Ectodermal cell (in vitro differentiated cells): ENCODE results near the gene SUSD6.
"Not testable (repeated sequence)": the region's sequence is repeated elsewhere in the genome, so short reads cannot be mapped to it uniquely, and the experiment has no call there.

Source experiments
- H3K27ac ChIP-seq: 2 replicates; pipeline ENCODE4 v1.7.0; 2013; ENCODE audit warnings: mild to moderate bottlenecking, low read depth, low read length; ENCODE audit not compliant: insufficient read depth, poor library complexity, severe bottlenecking
- H3K27me3 ChIP-seq: 2 replicates; pipeline ENCODE4 v1.7.0; 2013; ENCODE audit warnings: mild to moderate bottlenecking, low read length; ENCODE audit not compliant: insufficient read depth, control insufficient read depth, poor library complexity, severe bottlenecking
- H3K36me3 ChIP-seq: one replicate; pipeline ENCODE4 v1.7.0; 2013; ENCODE audit warnings: low read length; ENCODE audit not compliant: control insufficient read depth, insufficient read depth
- H3K4me1 ChIP-seq: one replicate; pipeline ENCODE4 v1.7.0; 2013; ENCODE audit warnings: low read length; ENCODE audit not compliant: control insufficient read depth, insufficient read depth
- H3K4me3 ChIP-seq: 2 replicates; pipeline ENCODE4 v1.7.0; 2013; ENCODE audit warnings: low read depth, low read length, control low read depth; ENCODE audit not compliant: insufficient read depth
- H3K9me3 ChIP-seq: 2 replicates; pipeline ENCODE4 v1.7.0; 2013; ENCODE audit warnings: mild to moderate bottlenecking, low read length, moderate library complexity; ENCODE audit not compliant: control insufficient read depth
- WGBS, 2 experiments: methylation state at CpG; one replicate each; pipeline ENCODE4 v1.1.7; 2013; ENCODE audit warnings: missing lambda C conversion rate in 2 of 2; 5-methylcytosine and 5-hydroxymethylcytosine counted together

The SUSD6 gene

DNA sequence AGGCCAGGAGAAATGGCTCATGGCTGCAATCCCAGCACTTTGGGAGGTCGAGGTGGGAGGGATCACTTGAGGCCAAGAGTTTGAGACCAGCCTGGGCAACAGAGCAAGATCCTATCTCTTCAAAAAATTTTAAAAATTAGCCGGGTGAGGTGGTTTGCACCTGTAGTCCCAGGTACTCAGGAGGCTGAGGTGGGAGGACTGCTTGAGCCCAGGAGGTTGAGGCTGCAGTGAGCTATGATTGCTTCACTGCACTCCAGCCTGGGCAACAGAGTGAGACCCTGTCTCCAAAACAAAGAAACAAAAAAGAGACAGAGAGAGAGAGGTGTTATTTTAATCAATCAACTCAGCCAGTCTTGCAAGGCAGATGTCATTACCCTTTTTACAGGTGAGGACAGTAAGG lies 107.2 kb downstream of the SUSD6 start:
- H3K4me1 ChIP-seq = peaks cover 28% of the 10 kb centered on the region
- H3K36me3 ChIP-seq, H3K9me3 ChIP-seq, H3K4me3 ChIP-seq, H3K27me3 ChIP-seq, H3K27ac ChIP-seq: not testable (repeated sequence)
- 92 to 94% methylated on average over 2 of the region's 2 CpGs for WGBS, 2 experiments

DNA sequence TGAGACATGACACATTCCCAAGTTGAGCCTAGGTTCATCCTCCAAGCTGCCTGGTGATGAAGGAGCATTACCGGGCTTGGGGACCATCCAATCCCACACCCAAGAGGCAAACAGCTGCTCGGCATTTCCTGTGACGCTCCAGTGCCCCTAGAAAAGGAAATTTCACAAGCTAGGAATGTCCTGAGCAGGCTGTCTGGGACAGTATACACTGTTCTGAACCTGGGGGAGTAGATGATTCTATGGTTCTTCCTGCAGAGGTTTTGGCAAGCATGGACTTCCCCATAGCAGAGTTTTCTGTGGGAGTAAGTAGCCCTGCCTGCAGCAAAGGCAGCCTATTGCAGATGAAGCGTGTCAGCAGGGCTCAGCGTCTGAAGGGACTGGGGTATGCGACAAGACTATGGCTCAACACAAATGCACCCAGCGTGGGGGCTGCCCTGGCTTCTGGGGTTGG lies 108.1 kb downstream of the SUSD6 start:
- peaks cover 19% of the 10 kb centered on the region for H3K4me1 ChIP-seq
- H3K36me3 ChIP-seq = no peaks in the 10 kb centered on the region
- H3K27me3 ChIP-seq = no peaks in the 10 kb centered on the region
- no peak overlapping the region for H3K27ac ChIP-seq
- H3K9me3 ChIP-seq = no peaks in the 10 kb centered on the region
- no peak overlapping the region for H3K4me3 ChIP-seq
- 47 to 49% methylated on average over 7 of the region's 7 CpGs for WGBS, 2 experiments

GRCh38 chr14:69720912-69721311 lies 109.5 kb downstream of the SUSD6 start:
- Histone ChIP-seq H3K36me3 (no peaks in the 10 kb centered on the region), H3K4me1 (peaks cover 16% of the 10 kb centered on the region), H3K9me3 (no peaks in the 10 kb centered on the region), H3K4me3 (no peak overlapping the region), H3K27ac (no peak overlapping the region), H3K27me3 (peaks cover 3% of the 10 kb centered on the region)
- 81 to 84% methylated on average over 4 of the region's 4 CpGs for WGBS, 2 experiments

GRCh38 chr14:69726761-69727511 lies 115.5 kb downstream of the SUSD6 start:
- 22 to 24% methylated on average over 51 of the region's 51 CpGs for WGBS, 2 experiments
- H3K27ac ChIP-seq = no peak overlapping the region
- peak overlapping the region; percentile 29 for H3K4me3 ChIP-seq
- peaks cover 13% of the 10 kb centered on the region for H3K27me3 ChIP-seq
- no peaks in the 10 kb centered on the region for H3K9me3 ChIP-seq
- H3K4me1 ChIP-seq = no peaks in the 10 kb centered on the region
- H3K36me3 ChIP-seq = no peaks in the 10 kb centered on the region

DNA sequence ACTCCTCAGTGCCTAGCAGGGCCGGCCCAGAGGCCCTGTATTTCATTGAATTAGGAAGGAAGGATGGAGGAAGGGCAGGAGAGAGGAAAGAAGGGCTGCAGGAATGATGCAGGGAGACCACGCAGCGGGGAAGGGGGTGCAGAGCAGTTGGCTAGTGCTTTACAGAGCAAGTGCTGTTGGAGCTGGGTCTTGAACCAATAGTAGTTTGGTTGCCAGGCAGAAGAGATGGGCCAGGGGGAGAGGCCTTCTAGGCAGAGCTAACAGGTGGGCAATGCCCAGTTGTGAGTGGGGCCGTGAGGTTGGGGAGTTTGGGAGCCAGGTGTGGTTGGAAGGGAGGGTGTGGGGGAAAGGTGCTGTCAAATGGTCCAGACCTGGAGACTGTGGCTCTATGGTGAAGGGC lies 116.5 kb downstream of the SUSD6 start:
- H3K9me3 ChIP-seq = no peaks in the 10 kb centered on the region
- peaks cover 13% of the 10 kb centered on the region for H3K27me3 ChIP-seq
- no peak overlapping the region for H3K4me3 ChIP-seq
- H3K27ac ChIP-seq = no peak overlapping the region
- 91 to 97% methylated on average over 4 of the region's 4 CpGs for WGBS, 2 experiments
- H3K4me1 ChIP-seq = no peaks in the 10 kb centered on the region
- H3K36me3 ChIP-seq = no peaks in the 10 kb centered on the region

- not testable (repeated sequence) for H3K27me3 ChIP-seq, H3K27ac ChIP-seq, H3K9me3 ChIP-seq, H3K4me3 ChIP-seq, H3K4me1 ChIP-seq, H3K36me3 ChIP-seq
- 83 to 89% methylated on average over 8 of the region's 8 CpGs for WGBS, 2 experiments
These were observed 120.7 kb downstream of the SUSD6 start for GRCh38 chr14:69731919-69732598.

DNA sequence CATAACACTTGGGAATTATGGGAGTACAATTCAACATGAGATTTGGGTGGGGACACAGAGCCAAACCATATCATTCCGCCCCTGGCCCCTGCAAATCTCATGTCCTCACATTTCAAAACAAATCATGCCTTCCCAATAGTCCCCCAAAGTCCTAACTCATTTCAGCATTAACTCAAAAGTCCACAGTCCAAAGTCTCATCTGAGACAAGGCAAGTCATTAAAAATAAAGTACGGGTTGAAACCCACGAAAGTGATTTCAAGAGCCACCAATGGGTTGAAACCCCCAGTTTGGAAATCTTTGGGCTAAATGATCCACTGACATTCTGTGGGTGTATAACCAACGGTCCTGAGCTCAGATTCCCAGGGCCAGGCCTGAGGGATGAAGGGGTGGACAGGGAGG lies 125.0 kb downstream of the SUSD6 start:
- H3K27ac ChIP-seq, H3K4me1 ChIP-seq, H3K4me3 ChIP-seq, H3K36me3 ChIP-seq, H3K27me3 ChIP-seq, H3K9me3 ChIP-seq: not testable (repeated sequence)
- WGBS, 2 experiments = 88 to 95% methylated on average over 4 of the region's 4 CpGs

- Histone ChIP-seq H3K4me3 (no peak overlapping the region), H3K36me3 (no peaks in the 10 kb centered on the region), H3K27ac (no peak overlapping the region), H3K4me1 (no peaks in the 10 kb centered on the region), H3K9me3 (no peaks in the 10 kb centered on the region), H3K27me3 (no peaks in the 10 kb centered on the region)
- WGBS, 2 experiments = 94 to 100% methylated on average over 1 of the region's 1 CpG
These were observed 129.7 kb downstream of the SUSD6 start for GRCh38 chr14:69741055-69741454.

- H3K36me3 ChIP-seq = no peaks in the 10 kb centered on the region
- no peaks in the 10 kb centered on the region for H3K27me3 ChIP-seq
- H3K4me1 ChIP-seq = no peaks in the 10 kb centered on the region
- no peaks in the 10 kb centered on the region for H3K9me3 ChIP-seq
- 88 to 90% methylated on average over 1 of the region's 1 CpG for WGBS, 2 experiments
- H3K27ac ChIP-seq = no peak overlapping the region
- no peak overlapping the region for H3K4me3 ChIP-seq
These were observed 138.6 kb downstream of the SUSD6 start for GRCh38 chr14:69749956-69750355.

DNA sequence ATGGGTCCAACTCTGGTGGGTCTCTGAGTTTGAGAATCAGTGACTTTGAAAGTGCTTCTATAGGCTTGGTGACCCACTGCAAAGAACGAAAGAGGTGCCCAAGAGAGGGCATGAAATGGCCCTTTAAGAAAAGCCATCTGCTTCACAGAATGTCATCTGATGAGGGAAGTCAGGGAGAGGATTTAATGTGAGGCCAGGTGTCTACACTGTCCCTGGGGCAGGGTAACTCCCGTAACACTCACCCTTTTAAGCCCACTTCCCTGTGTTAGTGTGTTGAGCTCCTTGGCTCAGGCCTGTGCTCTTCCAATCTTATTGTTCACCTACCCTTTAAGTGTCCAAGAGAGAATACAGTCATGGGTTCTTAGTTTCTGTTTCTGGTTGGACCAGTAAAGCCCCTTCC lies 139.1 kb downstream of the SUSD6 start:
- no peaks in the 10 kb centered on the region for H3K36me3 ChIP-seq
- no peak overlapping the region for H3K4me3 ChIP-seq
- no peaks in the 10 kb centered on the region for H3K4me1 ChIP-seq
- H3K27me3 ChIP-seq = no peaks in the 10 kb centered on the region
- H3K27ac ChIP-seq = no peak overlapping the region
- WGBS, 2 experiments = 91 to 100% methylated on average over 2 of the region's 2 CpGs
- no peaks in the 10 kb centered on the region for H3K9me3 ChIP-seq
